Ishikawa (cell line): ENCODE results near the gene PCDH9.

Source experiments
- CEBPB ChIP-seq: IDR thresholded peaks from 2 replicates; pipeline ENCODE4 v1.6.1; 2012
- CREB1 ChIP-seq: IDR thresholded peaks from 2 replicates; pipeline ENCODE4 v1.6.1; 2012; ENCODE audit warnings: low read depth
- EGR1 ChIP-seq: IDR thresholded peaks from 2 replicates; pipeline ENCODE4 v1.6.1; 2012
- EP300 ChIP-seq: IDR thresholded peaks from 2 replicates; pipeline ENCODE4 v1.6.1; 2012; ENCODE audit warnings: borderline replicate concordance
- FOXM1 ChIP-seq: IDR thresholded peaks from 2 replicates; pipeline ENCODE4 v1.6.1; 2012; ENCODE audit warnings: low read depth, borderline replicate concordance
- MAX ChIP-seq: IDR thresholded peaks from 2 replicates; pipeline ENCODE4 v1.6.1; 2012
- NFIC ChIP-seq: IDR thresholded peaks from 2 replicates; pipeline ENCODE4 v1.6.1; 2012
- RAD21 ChIP-seq: IDR thresholded peaks from 2 replicates; pipeline ENCODE4 v1.6.1; 2012; ENCODE audit warnings: low read depth
- REST ChIP-seq: IDR thresholded peaks from 2 replicates; pipeline ENCODE4 v1.6.1; 2012; ENCODE audit warnings: low read depth, mild to moderate bottlenecking
- TAF1 ChIP-seq: IDR thresholded peaks from 2 replicates; pipeline ENCODE4 v1.6.1; 2012; ENCODE audit warnings: low read depth, mild to moderate bottlenecking
- TCF12 ChIP-seq: IDR thresholded peaks from 2 replicates; pipeline ENCODE4 v1.6.1; 2012; ENCODE audit warnings: low read depth
- USF1 ChIP-seq: IDR thresholded peaks from 2 replicates; pipeline ENCODE4 v1.6.1; 2012
- YY1 ChIP-seq: IDR thresholded peaks from 2 replicates; pipeline ENCODE4 v1.6.1; 2012; ENCODE audit warnings: low read depth
- ZBTB7A ChIP-seq: IDR thresholded peaks from 2 replicates; pipeline ENCODE4 v1.6.1; 2012; ENCODE audit warnings: low read depth

PCDH9 gene

GRCh38 chr13:66562054-66562453 lies 668.1 kb downstream of the PCDH9 start:
- no peak for TF ChIP-seq ZBTB7A
- no peak for TF ChIP-seq EP300
- TF ChIP-seq TCF12, result no peak
- no peak for TF ChIP-seq FOXM1
- no peak for TF ChIP-seq USF1

GRCh38 chr13:66560991-66561390 lies 669.1 kb downstream of the PCDH9 start:
- TF ChIP-seq EGR1 (no peak), MAX (no peak), NFIC (no peak), YY1 (no peak)

DNA sequence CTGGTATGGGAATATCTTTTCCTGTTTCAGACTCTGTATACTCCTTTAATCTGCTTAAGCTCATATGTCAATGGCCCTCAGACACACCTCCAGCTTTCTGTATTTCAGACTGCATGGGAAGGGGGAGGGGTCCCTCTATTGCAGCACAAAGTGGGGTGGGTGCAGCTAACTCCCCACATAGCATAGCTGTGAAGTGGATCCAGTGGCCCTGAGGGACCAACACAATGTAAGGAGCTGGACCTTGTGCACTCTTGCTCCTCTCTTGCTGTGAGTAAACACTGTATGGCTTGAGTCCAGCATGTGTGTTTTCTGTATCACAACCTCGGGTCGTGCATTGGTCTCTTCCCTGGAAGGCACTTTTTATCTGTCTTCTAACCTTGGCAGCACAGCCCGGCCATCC lies 669.9 kb downstream of the PCDH9 start:
- no peak for TF ChIP-seq EP300
- TF ChIP-seq TCF12, result no peak
- TF ChIP-seq ZBTB7A, result no peak
- no peak for TF ChIP-seq MAX
- no peak for TF ChIP-seq RAD21
- no peak for TF ChIP-seq CREB1
- TF ChIP-seq FOXM1, result no peak
- no peak for TF ChIP-seq REST
- TF ChIP-seq CEBPB, result no peak
- no peak for TF ChIP-seq TAF1
- no peak for TF ChIP-seq NFIC
- TF ChIP-seq EGR1, result no peak

DNA sequence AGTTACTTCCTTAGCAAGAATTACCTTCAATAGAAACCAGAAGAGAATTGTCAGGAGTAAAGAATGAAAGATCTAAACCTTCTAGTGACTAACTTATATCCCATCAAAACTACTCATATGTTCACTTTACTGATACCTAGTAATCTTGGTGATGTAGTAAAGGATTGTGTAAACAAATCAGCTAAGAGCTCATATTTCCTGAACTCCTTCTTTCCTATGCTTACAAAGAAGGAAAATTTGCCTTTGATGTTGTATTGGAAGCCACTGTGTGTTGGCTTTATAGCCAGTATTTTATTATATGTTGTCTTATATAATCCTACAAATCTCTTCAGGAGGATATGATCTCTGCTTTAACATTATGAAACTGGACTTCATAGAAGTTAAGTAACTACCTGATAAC lies 671.0 kb downstream of the PCDH9 start:
- TF ChIP-seq EGR1 (no peak), CEBPB (no peak), RAD21 (no peak), CREB1 (no peak), YY1 (no peak), EP300 (no peak), TAF1 (no peak), REST (no peak)

- TF ChIP-seq USF1, result no peak
- no peak for TF ChIP-seq CREB1
- TF ChIP-seq TAF1, result no peak
- TF ChIP-seq YY1, result no peak
- TF ChIP-seq MAX, result no peak
- TF ChIP-seq ZBTB7A, result no peak
- TF ChIP-seq RAD21, result no peak
Observed at GRCh38 chr13:66558506-66558905, 671.6 kb downstream of the PCDH9 start.

DNA sequence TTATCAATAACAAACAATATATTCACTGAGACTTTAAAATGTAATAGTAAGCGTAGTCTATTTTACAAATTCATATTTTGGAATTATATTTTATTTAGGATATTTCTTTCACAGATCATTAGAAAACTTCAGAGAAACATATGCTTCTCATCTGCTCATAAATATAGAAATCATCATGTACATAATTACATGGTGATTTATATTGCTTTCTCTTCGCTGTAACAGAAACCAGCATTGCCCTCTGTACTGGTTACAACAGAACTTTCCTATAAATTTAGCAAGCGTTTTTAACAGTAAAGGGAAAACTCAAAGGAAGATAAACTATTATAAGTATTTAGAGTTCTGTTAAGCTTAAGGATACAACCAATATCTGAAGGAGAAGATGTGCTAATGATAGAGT lies 672.8 kb downstream of the PCDH9 start:
- TF ChIP-seq FOXM1 (no peak), USF1 (no peak)

DNA sequence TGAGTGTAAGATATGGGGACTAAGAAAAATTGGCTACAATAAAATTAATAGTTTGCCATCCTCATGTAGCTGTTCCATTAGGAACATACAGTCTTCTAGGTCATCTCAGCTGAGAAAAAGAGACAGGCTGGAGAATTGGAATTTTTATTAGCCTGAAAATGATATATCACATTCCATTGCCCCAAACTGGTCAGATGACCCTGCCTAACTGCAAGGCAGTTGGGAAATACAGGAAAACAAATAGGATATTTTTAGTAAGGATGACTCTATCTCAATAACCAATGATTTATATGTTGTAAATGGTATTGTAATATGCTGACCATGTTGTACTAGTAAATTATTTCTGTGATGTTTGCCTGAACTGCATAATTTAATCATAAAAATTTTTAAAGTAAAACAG lies 673.8 kb downstream of the PCDH9 start:
- TF ChIP-seq EP300, result no peak
- TF ChIP-seq TCF12, result no peak
- no peak for TF ChIP-seq ZBTB7A
- TF ChIP-seq MAX, result no peak
- no peak for TF ChIP-seq CREB1
- TF ChIP-seq TAF1, result no peak
- no peak for TF ChIP-seq RAD21
- TF ChIP-seq REST, result no peak
- TF ChIP-seq YY1, result no peak
- TF ChIP-seq CEBPB, result no peak
- TF ChIP-seq USF1, result no peak
- no peak for TF ChIP-seq FOXM1
- no peak for TF ChIP-seq NFIC
